ENCODE results near the gene MYEOV.

Gene MYEOV

DNA sequence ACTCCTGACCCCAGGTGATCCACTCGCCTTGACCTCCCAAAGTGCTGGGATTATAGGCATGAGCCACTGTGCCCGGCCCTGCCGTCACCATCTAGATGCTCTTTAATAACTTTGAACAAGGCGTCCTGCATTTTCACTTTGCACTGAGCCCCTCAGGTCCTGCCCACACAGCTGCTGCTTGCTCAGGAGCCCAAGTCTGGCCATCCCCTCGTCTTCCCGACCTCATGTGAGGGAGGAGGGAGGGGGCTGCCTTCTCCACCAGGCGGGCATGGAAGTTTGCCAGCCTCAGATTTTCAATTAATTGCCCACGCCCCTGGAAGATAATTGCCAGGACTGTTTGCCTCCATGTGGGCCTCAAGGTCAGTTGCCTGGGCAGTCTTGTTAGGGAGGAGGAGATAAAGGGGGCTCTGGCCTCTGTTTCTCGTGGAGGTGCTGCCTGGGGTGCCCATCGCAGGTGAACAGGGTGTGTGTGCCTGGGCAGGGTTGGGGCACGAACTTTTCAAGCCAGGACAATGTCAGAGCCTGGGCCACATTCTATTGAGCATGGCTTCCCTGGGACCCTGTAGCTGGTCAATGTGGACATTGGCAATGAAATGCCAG is 27.9 kb upstream of the MYEOV start:
- no peak for DNase-seq (ENCODE audit: low read depth)

DNA sequence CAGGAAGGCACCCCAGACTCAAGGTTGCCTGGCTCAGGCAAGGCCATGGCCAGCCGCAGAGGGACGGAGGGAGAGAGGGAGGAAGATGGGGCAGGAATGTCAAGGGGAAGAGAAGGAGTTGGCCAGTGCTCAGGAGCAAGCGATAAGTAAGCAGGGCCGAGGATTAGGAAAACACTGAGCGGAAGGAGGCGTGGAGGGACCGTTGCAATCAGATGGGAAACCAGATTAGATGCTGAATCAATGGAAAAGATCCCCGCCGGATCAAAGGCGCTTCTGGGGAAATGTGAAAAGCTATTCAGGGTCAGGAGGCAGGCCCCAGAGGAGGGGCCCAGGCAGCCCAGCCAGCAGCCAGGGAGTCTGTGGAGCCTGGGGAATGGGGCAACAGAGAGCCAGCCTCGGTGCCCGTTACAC is 26.6 kb upstream of the MYEOV start:
- no peak for DNase-seq (ENCODE audit: low read depth)

DNA sequence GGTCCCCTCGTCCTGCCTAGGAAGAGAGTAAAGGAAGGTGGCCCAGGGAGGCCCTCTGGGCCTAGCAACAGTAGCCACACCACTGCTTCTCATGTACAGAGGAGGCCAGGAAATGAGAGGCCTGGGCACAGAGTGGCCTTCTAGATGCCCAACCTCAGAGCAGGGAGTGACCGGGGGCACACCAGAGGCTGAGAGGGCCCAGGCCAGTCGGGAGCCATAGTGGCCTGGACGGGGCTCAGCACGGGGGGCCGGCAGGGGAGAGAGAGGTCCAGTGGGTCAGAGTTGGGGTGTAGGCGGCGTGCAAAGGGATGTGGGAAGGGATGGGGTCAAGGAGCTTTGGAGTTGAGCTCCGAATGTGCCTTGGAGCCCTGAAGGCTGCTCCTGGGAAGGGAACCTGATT is 25.0 kb upstream of the MYEOV start:
- no peak for DNase-seq (ENCODE audit: low read depth)

- no peak for DNase-seq (ENCODE audit: low read depth)
These were observed 24.6 kb upstream of the MYEOV start for GRCh38 chr11:69269388-69269787.

GRCh38 chr11:69269926-69270697 is 23.8 kb upstream of the MYEOV start:
- DNase-seq (ENCODE audit: low read depth): no peak

GRCh38 chr11:69270941-69271340 is 23.0 kb upstream of the MYEOV start:
- no peak for DNase-seq (ENCODE audit: low read depth)

GRCh38 chr11:69272055-69272454 is 21.9 kb upstream of the MYEOV start:
- no peak for DNase-seq (ENCODE audit: low read depth)

DNA sequence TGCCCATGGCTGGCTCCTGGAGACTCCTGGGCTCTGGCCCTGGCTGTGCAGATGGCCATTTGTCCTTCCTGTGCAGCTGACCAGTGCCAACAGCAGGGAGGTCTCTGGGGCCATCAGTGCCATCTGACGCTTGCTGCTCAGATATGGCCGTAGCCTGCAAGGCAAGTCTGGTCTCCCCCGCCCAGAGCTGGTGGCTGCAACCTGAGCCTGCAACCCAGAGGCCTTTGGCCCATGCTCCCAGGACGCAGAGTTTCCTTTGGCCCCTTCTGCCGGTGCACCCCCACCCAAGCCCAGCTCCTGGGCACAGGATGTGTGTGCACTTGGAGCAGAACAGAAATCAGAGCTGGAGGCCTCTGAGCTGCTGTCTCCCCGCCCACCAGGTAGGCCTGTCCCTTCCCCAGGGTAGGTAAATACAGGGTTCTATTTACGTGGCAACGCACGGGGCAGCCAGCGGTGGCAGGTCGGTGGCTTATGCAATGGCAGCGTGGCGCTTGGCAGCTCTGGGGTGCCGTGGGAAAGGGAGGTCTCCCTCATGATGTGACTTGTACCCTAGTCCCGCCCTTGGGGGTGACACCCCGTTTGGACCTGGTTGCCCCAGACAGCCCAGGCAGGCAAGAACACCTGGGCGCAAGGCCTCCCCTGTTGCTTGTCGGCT is 21.0 kb upstream of the MYEOV start:
- DNase-seq (ENCODE audit: low read depth): no peak

DNA sequence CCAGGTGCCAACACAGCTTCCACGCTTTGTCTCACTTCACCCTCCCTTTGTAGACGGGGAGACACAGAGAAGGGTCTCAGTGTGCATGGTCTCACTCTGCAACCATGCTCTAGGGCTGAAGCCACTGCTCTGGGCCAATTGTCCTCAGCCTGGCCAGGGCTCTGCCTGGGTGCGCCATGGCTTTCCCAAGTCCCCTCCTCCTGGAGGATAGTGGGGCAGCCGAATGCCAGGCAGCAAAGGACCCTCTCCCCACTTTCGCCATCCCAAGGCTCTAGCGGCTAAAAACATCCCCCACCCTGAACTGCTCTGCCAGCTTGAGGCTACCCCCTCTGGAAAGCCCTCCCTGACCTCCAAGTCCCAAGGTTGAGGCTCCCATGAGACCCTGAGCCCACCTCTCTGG is 20.4 kb upstream of the MYEOV start:
- DNase-seq (ENCODE audit: low read depth): no peak

- no peak for DNase-seq (ENCODE audit: low read depth)
These were observed 19.4 kb upstream of the MYEOV start for GRCh38 chr11:69274531-69275016.

DNA sequence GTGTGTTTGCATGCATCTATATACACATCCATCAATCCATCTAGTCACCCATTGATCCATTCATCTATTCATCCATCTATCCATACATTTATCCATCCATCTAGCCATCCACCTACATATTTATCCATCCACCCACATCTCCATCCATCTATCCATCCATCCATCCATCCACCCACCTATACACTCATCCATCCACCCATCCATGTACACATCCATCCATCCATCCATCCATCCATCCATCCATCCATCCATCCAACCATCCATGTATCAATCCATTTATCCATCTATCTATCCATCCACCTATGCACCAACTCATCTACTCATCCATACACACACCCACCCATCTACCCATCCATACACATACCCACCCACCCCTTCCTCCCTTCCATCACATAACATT is 18.8 kb upstream of the MYEOV start:
- DNase-seq (ENCODE audit: low read depth): no peak

GRCh38 chr11:69276165-69276564 is 17.8 kb upstream of the MYEOV start:
- DNase-seq (ENCODE audit: low read depth): no peak

DNA sequence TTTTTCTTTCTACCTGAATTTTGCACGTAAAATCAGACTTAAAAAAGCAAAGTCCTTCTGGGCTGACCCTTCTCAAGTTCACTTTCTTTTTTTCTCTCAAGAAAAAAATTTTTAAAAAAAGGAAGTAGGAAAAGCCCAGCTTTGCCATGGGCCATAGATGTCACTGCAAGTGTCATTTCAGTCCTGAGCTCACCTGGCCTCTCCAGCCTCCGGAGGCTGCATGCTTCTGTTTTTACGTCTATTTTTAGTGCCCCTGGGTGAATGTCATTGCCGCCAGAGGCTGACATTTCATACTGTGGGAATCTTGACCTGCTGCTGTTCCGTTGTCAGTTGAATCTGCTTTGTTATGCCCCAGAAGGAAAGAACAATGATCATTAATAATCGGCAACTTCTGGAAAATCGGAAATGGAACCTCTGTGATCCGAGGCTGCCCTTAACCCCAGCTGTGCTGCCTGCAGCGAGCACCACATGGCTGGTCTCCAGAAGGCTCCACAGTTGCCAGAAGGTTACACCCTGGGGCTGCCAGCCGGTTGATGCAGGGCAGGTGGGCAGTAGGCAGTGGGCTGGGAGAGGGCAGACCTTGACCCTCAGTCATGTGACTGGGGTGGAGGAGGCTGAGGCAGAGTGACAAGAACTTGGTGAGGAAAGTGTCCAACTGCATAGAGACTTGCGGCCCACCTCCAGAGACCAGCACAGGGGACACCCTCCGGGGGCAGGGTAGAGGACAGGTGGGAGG is 16.7 kb upstream of the MYEOV start:
- no peak for DNase-seq (ENCODE audit: low read depth)

- DNase-seq (ENCODE audit: low read depth): no peak
These were observed 15.7 kb upstream of the MYEOV start for GRCh38 chr11:69278091-69278867.

DNA sequence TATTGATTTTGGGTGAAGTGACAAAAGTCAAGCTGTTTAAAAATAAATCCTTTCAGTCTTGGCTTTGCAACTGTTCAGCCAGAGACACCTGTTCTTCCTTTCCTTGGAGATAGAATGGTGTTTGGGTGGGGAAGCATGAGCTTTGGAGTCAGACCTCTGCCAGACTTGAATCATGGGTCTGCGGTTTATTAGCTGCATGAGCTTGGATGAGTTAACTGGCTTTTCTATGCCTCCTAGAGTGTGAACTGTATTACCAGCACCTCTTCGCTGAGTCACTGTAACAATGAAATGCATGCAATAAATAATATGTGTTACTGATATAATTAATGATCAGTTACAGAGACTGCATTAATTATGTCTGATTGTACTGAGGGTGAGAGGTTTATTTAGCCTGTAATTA is 13.5 kb upstream of the MYEOV start:
- no peak for DNase-seq (ENCODE audit: low read depth)

DNA sequence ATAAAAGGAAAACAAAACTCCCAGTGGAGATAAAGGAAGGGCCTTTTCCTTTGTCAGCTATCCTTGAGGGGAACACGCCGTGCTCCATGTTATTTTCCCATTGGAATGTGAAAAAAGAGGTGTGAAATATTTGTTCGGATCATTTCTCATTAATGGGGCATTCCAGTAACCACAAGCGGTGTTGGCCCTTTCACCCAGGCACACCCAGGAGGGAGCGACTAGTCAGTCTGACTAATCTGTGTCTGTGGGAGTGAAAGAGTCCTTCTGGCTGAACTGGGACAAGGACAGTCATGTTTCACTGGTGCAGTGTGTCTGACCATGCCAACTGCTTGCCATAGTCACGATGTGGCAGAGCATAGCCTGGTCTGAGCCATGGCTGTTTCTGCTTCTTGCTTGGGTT is 13.0 kb upstream of the MYEOV start:
- DNase-seq (ENCODE audit: low read depth): no peak

DNA sequence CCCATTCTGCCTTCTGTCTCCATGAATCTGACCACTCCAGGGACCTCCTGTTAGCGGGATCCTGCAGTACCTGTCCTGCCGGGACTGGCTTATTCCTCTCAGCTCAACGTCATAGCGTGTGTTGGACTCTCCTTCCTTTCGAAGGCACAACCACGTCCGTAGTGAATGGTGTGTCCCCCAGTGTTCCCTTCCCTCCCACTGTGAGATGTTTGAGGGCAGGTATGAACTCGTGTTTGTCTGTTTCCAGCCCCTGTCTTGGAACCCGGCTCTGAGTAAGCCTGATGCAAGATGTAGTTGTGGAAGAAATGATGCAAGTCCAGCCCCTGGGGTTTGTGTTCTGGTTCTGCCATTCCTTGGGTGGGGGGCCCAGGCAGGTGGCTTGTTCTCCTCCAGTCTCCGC is 10.5 kb upstream of the MYEOV start:
- DNase-seq (ENCODE audit: low read depth): no peak

DNA sequence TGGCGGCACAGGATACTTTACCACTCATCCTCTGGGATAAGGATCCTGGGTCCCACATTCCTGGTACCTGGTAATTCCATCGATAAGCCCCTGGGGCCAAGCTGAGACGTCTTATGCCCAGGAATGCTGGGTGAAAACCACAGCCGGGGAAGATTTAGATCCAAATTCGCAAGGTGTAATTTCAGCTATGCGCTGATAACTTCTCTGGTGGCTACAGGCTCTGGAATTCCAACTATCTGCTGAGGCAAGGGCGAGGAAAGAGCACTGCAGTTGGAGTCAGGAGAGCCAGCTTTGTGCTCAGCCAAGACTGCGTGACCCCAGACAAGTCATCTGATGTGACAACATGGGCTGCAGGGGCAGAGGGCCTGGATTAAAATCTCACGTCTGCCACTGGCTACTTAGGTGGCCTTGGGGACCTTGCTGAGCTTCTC is 9.9 kb upstream of the MYEOV start:
- no peak for DNase-seq (ENCODE audit: low read depth)

GRCh38 chr11:69285091-69285490 is 8.9 kb upstream of the MYEOV start:
- DNase-seq (ENCODE audit: low read depth): no peak

- no peak for DNase-seq (ENCODE audit: low read depth)
These were observed 8.2 kb upstream of the MYEOV start for GRCh38 chr11:69285766-69286165.

All from T follicular helper cell (primary cell).